Mesenchymal stem cell (in vitro differentiated cells and primary cell): ENCODE data around the gene CUX1.

ENCODE experiments used
- DNase-seq: peaks from one replicate; pipeline ENCODE4 v3.0.0-alpha.2; 2013
- H2AFZ ChIP-seq: one replicate; pipeline ENCODE4 v1.6.1; 2013; ENCODE audit warnings: low read depth, mild to moderate bottlenecking, control low read depth, inconsistent platforms, low read length, moderate library complexity
- H2AK5ac ChIP-seq: 2 replicates; pipeline ENCODE4 v1.6.1; 2013; ENCODE audit warnings: low read length, moderate library complexity, mild to moderate bottlenecking, inconsistent platforms; ENCODE audit not compliant: severe bottlenecking
- H2BK120ac ChIP-seq: one replicate; pipeline ENCODE4 v1.6.1; 2013; ENCODE audit warnings: low read depth, mild to moderate bottlenecking, inconsistent platforms, low read length, moderate library complexity
- H2BK12ac ChIP-seq, 2 experiments: one replicate each; pipeline ENCODE4 v1.6.1; 2013; ENCODE audit warnings: inconsistent platforms in 2 of 2, low read length in 2 of 2, mild to moderate bottlenecking in 2 of 2, moderate library complexity in 2 of 2, control low read depth in 1 of 2
- H2BK15ac ChIP-seq: one replicate; pipeline ENCODE4 v1.6.1; 2013; ENCODE audit warnings: mild to moderate bottlenecking, low read depth, inconsistent platforms; ENCODE audit not compliant: poor library complexity, severe bottlenecking
- H2BK5ac ChIP-seq: 2 replicates; pipeline ENCODE4 v1.6.1; 2013; ENCODE audit warnings: low read depth, mild to moderate bottlenecking, low read length, control low read depth, inconsistent platforms; ENCODE audit not compliant: poor library complexity, severe bottlenecking
- H3K14ac ChIP-seq, 2 experiments: one replicate each; pipeline ENCODE4 v1.6.1; 2013; ENCODE audit warnings: inconsistent platforms in 2 of 2, low read length in 2 of 2, control low read depth in 1 of 2, mild to moderate bottlenecking in 1 of 2, moderate library complexity in 1 of 2
- H3K18ac ChIP-seq, 2 experiments: one replicate each; pipeline ENCODE4 v1.6.1; 2013; ENCODE audit warnings: inconsistent platforms in 2 of 2, low read length in 2 of 2, control low read depth in 1 of 2, low read depth in 1 of 2, mild to moderate bottlenecking in 1 of 2
- H3K23ac ChIP-seq, 2 experiments: one replicate each; pipeline ENCODE4 v1.6.1; 2013; ENCODE audit warnings: inconsistent platforms in 2 of 2, low read length in 2 of 2, mild to moderate bottlenecking in 2 of 2, moderate library complexity in 2 of 2, control low read depth in 1 of 2
- H3K27ac ChIP-seq: 2 replicates; pipeline ENCODE4 v1.5.1; 2013; ENCODE audit warnings: mild to moderate bottlenecking, moderate library complexity, low read length, control low read depth, inconsistent platforms; ENCODE audit not compliant: poor library complexity, severe bottlenecking
- H3K27me3 ChIP-seq, 2 experiments: 2 replicates each; pipeline versions ENCODE4 v1.6.1 to v1.7.0; 2013; ENCODE audit warnings: low read length in 2 of 2, mild to moderate bottlenecking in 2 of 2, moderate library complexity in 2 of 2, control low read depth in 1 of 2, inconsistent platforms in 1 of 2; ENCODE audit not compliant: control insufficient read depth in 1 of 2, insufficient read depth in 1 of 2
- H3K36me3 ChIP-seq, 2 experiments: 2 replicates each; pipeline versions ENCODE4 v1.6.1 to v1.7.0; 2013; ENCODE audit warnings: low read length in 2 of 2, control low read depth in 1 of 2, inconsistent platforms in 1 of 2, low read depth in 1 of 2, mild to moderate bottlenecking in 1 of 2; ENCODE audit not compliant: insufficient read depth in 2 of 2, control insufficient read depth in 1 of 2
- H3K4ac ChIP-seq, 2 experiments: one replicate each; pipeline ENCODE4 v1.6.1; 2013; ENCODE audit warnings: inconsistent platforms in 2 of 2, low read length in 2 of 2, mild to moderate bottlenecking in 2 of 2, moderate library complexity in 2 of 2, control low read depth in 1 of 2, low read depth in 1 of 2
- H3K4me1 ChIP-seq: 2 replicates; pipeline ENCODE4 v1.6.1; 2013; ENCODE audit warnings: low read depth, low read length, control low read depth; ENCODE audit not compliant: control insufficient read depth, insufficient read depth
- H3K4me2 ChIP-seq: 2 replicates; pipeline ENCODE4 v1.6.1; 2013; ENCODE audit warnings: low read length, mild to moderate bottlenecking, inconsistent platforms; ENCODE audit not compliant: poor library complexity, severe bottlenecking
- H3K4me3 ChIP-seq, 2 experiments: 2 replicates each; pipeline versions ENCODE4 v1.5.1 to v1.7.0; 2013; ENCODE audit warnings: low read length in 2 of 2, mild to moderate bottlenecking in 2 of 2, control low read depth in 1 of 2, low read depth in 1 of 2; ENCODE audit not compliant: insufficient read depth in 1 of 2
- H3K79me1 ChIP-seq: replicated peaks from 2 replicates; pipeline ENCODE4 v1.6.1; 2013; ENCODE audit warnings: mild to moderate bottlenecking, control low read depth, low read length, inconsistent platforms; ENCODE audit not compliant: poor library complexity, severe bottlenecking
- H3K9ac ChIP-seq: 2 replicates; pipeline ENCODE4 v1.7.0; 2013; ENCODE audit warnings: mild to moderate bottlenecking, low read length, moderate library complexity
- H3K9me3 ChIP-seq: 2 replicates; pipeline ENCODE4 v1.7.0; 2013; ENCODE audit warnings: mild to moderate bottlenecking, low read length; ENCODE audit not compliant: control insufficient read depth
- H4K8ac ChIP-seq: one replicate; pipeline ENCODE4 v1.6.1; 2013; ENCODE audit warnings: inconsistent platforms, mild to moderate bottlenecking, low read length, moderate library complexity
- H4K91ac ChIP-seq: one replicate; pipeline ENCODE4 v1.6.1; 2013; ENCODE audit warnings: mild to moderate bottlenecking, low read length, inconsistent platforms
- WGBS: methylation state at CpG from one replicate; pipeline ENCODE4 v1.1.7; 2013; ENCODE audit warnings: mixed read lengths; 5-methylcytosine and 5-hydroxymethylcytosine counted together

CUX1 gene

GRCh38 chr7:101956130-101956529 lies 138.7 kb downstream of the CUX1 start:
- no peak overlapping the region for H3K4me2 ChIP-seq
- H3K79me1 ChIP-seq: peaks cover 45% of the 10 kb centered on the region
- H2BK12ac ChIP-seq: no peak overlapping the region
- H2AFZ ChIP-seq: no peak overlapping the region
- DNase-seq: no peak
- H3K27me3 ChIP-seq: no peaks in the 10 kb centered on the region
- no peak overlapping the region for H3K27ac ChIP-seq
- no peak overlapping the region for H2BK120ac ChIP-seq
- H3K9ac ChIP-seq: no peak overlapping the region
- H3K23ac ChIP-seq: no peak overlapping the region
- H3K9me3 ChIP-seq: no peaks in the 10 kb centered on the region
- no peak overlapping the region for H2BK15ac ChIP-seq
- H4K91ac ChIP-seq: no peak overlapping the region
- 86% methylated on average over 9 of the region's 12 CpGs for WGBS
- no peak overlapping the region for H3K14ac ChIP-seq
- H4K8ac ChIP-seq: no peak overlapping the region
- H3K36me3 ChIP-seq: no peaks in the 10 kb centered on the region
- H3K4ac ChIP-seq: no peak overlapping the region
- H2AK5ac ChIP-seq: no peak overlapping the region
- no peak overlapping the region for H3K18ac ChIP-seq
- H3K4me1 ChIP-seq: peaks cover 7% of the 10 kb centered on the region
- no peak overlapping the region for H2BK5ac ChIP-seq
- H3K4me3 ChIP-seq: no peak overlapping the region

DNA sequence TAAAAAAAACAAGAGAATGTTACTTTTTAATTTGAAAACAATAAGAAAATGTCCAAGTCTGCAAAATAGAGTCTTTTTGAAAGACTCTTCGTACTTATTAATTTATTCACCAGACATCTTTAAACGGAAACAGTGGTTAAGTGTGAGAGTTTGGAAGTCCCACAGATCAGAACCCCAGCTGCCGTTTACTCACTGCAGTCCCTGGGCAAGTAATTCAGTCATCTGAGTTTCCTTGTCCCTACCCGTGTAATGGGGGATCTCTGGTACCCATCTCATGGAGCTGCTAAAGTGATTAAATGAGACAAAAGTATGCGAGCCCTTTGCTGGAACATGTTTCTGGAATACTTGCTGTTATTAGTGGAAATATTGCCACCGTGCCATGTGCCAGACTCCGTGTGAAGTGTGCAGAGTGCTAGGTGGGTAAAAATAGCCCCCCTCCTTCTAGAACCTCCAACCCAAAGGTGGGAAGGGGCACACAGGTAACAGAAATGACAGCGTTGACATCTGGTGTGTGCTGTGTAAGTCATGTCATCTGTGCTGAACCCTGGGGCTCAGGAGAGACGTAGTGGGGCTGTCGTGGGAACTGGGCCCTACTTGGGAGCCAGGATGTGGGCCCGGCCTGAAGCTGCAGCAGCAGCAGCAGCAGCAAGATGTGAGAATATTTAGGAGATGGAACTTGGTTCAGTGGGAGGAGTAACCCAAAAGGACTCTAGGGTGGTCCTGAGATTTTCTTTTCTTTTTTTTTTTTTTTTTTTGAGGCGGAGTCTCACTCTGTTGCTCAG lies 140.5 kb downstream of the CUX1 start:
- peak overlapping the region in 1 of 2 experiments; percentile 81 for H2BK12ac ChIP-seq
- H3K4me1 ChIP-seq: peaks cover 2% of the 10 kb centered on the region
- peak overlapping the region in 1 of 2 experiments; percentile 18 for H3K14ac ChIP-seq
- no peak overlapping the region for H3K4me2 ChIP-seq
- H2BK120ac ChIP-seq: no peak overlapping the region
- 94% methylated on average over 10 of the region's 12 CpGs for WGBS
- H2BK15ac ChIP-seq: no peak overlapping the region
- H3K79me1 ChIP-seq: peaks cover 47% of the 10 kb centered on the region
- no peak overlapping the region for H2AFZ ChIP-seq
- H3K9me3 ChIP-seq: no peaks in the 10 kb centered on the region
- H4K8ac ChIP-seq: no peak overlapping the region
- peak overlapping the region in 1 of 2 experiments; percentile 45 for H3K18ac ChIP-seq
- DNase-seq: no peak
- no peak overlapping the region for H2AK5ac ChIP-seq
- no peak overlapping the region for H3K4ac ChIP-seq
- no peak overlapping the region for H3K9ac ChIP-seq
- no peak overlapping the region for H3K23ac ChIP-seq
- H2BK5ac ChIP-seq: no peak overlapping the region
- no peaks in the 10 kb centered on the region for H3K36me3 ChIP-seq
- no peak overlapping the region for H4K91ac ChIP-seq
- H3K27ac ChIP-seq: no peak overlapping the region
- H3K27me3 ChIP-seq: no peaks in the 10 kb centered on the region
- no peak overlapping the region for H3K4me3 ChIP-seq

DNA sequence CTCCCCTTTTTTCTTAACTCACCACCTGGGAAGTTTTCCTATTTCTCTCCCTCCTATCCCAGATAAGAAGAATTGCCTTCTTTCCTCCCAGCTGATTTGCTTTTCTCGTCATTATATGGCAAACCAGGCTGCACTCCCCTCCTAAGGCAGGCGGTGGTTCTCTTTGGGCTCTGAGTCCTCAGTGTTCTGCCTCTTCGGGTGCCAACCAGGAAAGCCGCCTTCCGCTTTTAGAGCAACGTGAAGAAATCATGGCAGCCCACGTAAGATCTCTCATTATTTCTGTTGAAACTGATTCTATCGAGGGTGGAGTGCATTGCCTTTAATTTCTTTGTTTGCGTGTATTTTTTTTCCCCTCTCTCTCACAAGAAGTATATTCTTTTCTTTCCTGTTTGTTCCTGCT lies 141.9 kb downstream of the CUX1 start:
- WGBS: 95% methylated on average over 9 of the region's 9 CpGs
- no peak overlapping the region for H2BK5ac ChIP-seq

DNA sequence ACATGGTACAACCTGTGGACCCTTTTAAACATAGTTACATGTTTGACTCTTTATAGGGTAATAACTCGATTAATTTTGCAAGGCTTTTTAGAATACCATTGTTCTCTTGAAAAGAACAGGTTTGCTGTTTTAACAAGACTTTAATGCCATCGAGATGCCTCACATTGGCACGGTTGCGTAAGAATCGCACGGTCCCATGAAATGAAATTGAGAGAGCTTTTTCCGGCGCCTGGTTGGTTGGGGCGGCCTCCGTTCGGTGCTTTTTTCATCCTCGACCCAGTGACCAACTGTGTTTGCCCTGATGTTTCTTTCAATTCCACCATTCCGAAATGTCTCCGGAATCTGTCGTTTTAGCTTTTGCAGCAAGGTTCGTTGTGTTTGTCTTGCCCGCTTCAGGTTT lies 142.4 kb downstream of the CUX1 start:
- no peak overlapping the region for H3K9ac ChIP-seq
- H2AK5ac ChIP-seq: no peak overlapping the region
- no peaks in the 10 kb centered on the region for H3K36me3 ChIP-seq
- H3K4ac ChIP-seq: no peak overlapping the region
- no peak overlapping the region for H2BK5ac ChIP-seq
- no peak overlapping the region for H3K14ac ChIP-seq
- DNase-seq: no peak
- no peak overlapping the region for H3K4me3 ChIP-seq
- H3K27ac ChIP-seq: no peak overlapping the region
- no peak overlapping the region for H2BK15ac ChIP-seq
- no peak overlapping the region for H3K23ac ChIP-seq
- H2BK120ac ChIP-seq: no peak overlapping the region
- no peaks in the 10 kb centered on the region for H3K27me3 ChIP-seq
- H2AFZ ChIP-seq: no peak overlapping the region
- no peak overlapping the region for H4K8ac ChIP-seq
- H3K79me1 ChIP-seq: peaks cover 50% of the 10 kb centered on the region
- H3K18ac ChIP-seq: no peak overlapping the region
- 98% methylated on average over 17 of the region's 17 CpGs for WGBS
- H4K91ac ChIP-seq: no peak overlapping the region
- no peak overlapping the region for H2BK12ac ChIP-seq
- no peaks in the 10 kb centered on the region for H3K4me1 ChIP-seq
- no peaks in the 10 kb centered on the region for H3K9me3 ChIP-seq
- H3K4me2 ChIP-seq: no peak overlapping the region

More for the DNA sequence above, 141.9 kb downstream of the CUX1 start:
- H3K9ac ChIP-seq: no peak overlapping the region
- H3K18ac ChIP-seq: no peak overlapping the region
- no peak overlapping the region for H3K4me2 ChIP-seq
- no peaks in the 10 kb centered on the region for H3K9me3 ChIP-seq
- DNase-seq: no peak
- H4K8ac ChIP-seq: no peak overlapping the region
- no peak overlapping the region for H4K91ac ChIP-seq
- H3K23ac ChIP-seq: no peak overlapping the region
- no peak overlapping the region for H3K14ac ChIP-seq
- H2AK5ac ChIP-seq: no peak overlapping the region
- no peak overlapping the region for H2BK120ac ChIP-seq
- H2BK15ac ChIP-seq: no peak overlapping the region
- no peak overlapping the region for H3K27ac ChIP-seq
- H3K79me1 ChIP-seq: peaks cover 48% of the 10 kb centered on the region
- no peaks in the 10 kb centered on the region for H3K36me3 ChIP-seq
- no peaks in the 10 kb centered on the region for H3K27me3 ChIP-seq
- no peaks in the 10 kb centered on the region for H3K4me1 ChIP-seq
- no peak overlapping the region for H3K4me3 ChIP-seq
- no peak overlapping the region for H2BK12ac ChIP-seq
- H3K4ac ChIP-seq: no peak overlapping the region
- no peak overlapping the region for H2AFZ ChIP-seq
